ENCODE results near the gene VSTM4. TPM values are rescaled to one million over a fixed set of nuclear protein-coding genes. Genes with fewer than 3 reads are reported as not detected.

VSTM4 gene
- total and polyA plus RNA-seq, 3 donors from 2014 or later: 25.6 to 35.8 (median 26.0) TPM

GRCh38 chr10:49054753-49055152 lies 60.6 kb downstream of the VSTM4 start:
- Histone ChIP-seq H3K27ac (no peak overlapping the region), H3K9me3 (no peaks in the 10 kb centered on the region), H3K27me3 (no peaks in the 10 kb centered on the region), H3K36me3 (ENCODE audit: low read depth, missing control alignments) (no peaks in the 10 kb centered on the region), H3K4me3 (no peak overlapping the region), H3K4me1 (peaks cover 50% of the 10 kb centered on the region)
- DNase-seq: no peak
- WGBS, 2 donors: 93 to 100% methylated on average over 5 of the region's 5 CpGs
- intact Hi-C loops (cut with DNase I; ENCODE audit: low total_unique reads): no loop called here
- no peak for TF ChIP-seq POLR2A (IDR thresholded peaks at IDR 0.05)
- TF ChIP-seq, protein P1, sequence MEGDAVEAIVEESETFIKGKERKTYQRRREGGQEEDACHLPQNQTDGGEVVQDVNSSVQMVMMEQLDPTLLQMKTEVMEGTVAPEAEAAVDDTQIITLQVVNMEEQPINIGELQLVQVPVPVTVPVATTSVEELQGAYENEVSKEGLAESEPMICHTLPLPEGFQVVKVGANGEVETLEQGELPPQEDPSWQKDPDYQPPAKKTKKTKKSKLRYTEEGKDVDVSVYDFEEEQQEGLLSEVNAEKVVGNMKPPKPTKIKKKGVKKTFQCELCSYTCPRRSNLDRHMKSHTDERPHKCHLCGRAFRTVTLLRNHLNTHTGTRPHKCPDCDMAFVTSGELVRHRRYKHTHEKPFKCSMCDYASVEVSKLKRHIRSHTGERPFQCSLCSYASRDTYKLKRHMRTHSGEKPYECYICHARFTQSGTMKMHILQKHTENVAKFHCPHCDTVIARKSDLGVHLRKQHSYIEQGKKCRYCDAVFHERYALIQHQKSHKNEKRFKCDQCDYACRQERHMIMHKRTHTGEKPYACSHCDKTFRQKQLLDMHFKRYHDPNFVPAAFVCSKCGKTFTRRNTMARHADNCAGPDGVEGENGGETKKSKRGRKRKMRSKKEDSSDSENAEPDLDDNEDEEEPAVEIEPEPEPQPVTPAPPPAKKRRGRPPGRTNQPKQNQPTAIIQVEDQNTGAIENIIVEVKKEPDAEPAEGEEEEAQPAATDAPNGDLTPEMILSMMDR (IDR thresholded peaks at IDR 0.05): no peak

DNA sequence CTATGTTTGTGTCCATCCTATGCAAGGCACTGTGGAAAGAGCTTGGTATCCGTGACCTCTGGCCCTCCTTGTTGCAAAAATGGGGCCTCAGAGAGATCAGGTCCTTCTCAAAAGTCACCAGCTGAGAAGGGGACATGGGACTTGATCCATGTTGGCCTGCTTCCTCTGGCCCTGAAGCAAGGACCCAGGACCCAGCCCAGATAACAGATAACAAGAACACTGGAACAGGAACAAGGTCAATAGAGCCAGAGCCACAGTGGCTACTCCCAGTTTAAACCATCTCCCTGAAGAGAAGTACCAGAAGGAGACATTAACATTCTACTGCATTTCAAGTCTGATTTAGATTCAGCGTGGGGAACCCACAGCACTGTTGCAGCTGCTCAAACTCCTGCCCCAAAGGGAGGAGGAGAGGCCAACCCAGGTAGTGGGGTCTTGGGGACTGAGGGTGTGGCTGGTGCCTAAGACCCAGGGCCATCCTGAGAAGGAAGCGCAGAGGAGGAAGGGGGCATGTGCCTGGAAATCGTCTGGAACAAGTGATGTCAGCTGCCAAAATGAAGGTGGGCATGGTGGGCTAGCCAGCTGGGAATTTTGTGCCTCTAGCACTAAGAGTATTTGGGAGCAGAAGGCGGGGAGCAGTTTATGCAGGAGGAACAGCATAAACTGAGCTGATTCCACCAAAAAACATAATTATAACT lies 61.2 kb downstream of the VSTM4 start:
- DNase-seq: no peak
- peaks cover 50% of the 10 kb centered on the region for H3K4me1 ChIP-seq
- H3K4me3 ChIP-seq: no peak overlapping the region
- H3K9me3 ChIP-seq: no peaks in the 10 kb centered on the region
- H3K27ac ChIP-seq: no peak overlapping the region
- intact Hi-C loops (cut with DNase I; ENCODE audit: low total_unique reads): no loop called here
- no peaks in the 10 kb centered on the region for H3K36me3 ChIP-seq (ENCODE audit: low read depth, missing control alignments)
- no peaks in the 10 kb centered on the region for H3K27me3 ChIP-seq
- TF ChIP-seq, protein P1 (IDR thresholded peaks at IDR 0.05): no peak
- no peak for TF ChIP-seq POLR2A (IDR thresholded peaks at IDR 0.05)
- WGBS, 2 donors: 83 to 84% methylated on average over 5 of the region's 5 CpGs

DNA sequence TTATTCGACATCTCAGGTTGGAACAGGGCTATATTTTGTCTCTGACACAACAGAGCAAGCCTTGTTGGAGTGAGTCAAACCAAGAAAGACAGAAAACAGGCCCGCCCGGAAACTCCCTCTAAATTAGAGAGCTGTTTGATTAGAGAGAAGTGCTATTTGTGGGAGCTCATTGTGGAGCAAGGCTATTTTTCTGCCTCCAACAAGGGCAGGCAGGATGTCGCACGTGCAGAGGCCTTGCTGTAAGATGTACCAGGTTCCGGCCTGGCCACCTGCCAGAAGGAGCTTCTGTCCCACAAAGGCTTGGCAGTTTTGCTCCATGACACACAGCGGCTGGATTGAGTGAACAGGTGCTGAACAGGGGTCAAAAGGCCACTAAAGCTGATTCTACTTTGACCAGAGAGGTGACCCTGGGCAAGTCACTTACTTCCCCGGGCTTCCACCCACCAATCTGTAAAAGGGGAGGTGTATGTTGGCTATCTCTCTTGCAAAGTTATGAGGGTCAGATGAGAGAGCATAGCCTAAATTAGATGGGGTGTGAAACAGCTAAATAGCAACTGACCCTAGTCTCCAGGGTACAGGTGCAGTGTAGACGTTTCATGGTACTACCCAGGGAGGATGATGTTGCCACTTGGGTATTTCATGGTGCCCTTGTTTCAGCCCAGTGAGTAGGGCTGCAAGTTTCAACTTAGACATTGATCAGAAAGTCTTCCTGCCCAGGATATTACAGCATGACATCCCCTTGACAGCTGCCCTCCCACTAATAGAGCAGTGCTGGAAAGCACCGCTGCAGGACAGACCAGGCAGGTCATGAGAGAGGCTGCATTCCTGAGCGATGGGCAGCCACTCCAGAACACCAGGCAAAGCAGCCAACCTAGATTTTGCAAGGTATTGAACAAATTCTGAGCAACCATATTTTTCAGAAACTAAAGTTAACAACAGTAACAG lies 62.0 kb downstream of the VSTM4 start:
- 64 to 70% methylated on average over 8 to 11 of the region's 11 CpGs for WGBS, 2 donors
- H3K36me3 ChIP-seq (ENCODE audit: low read depth, missing control alignments): no peaks in the 10 kb centered on the region
- intact Hi-C loops (cut with DNase I; ENCODE audit: low total_unique reads): no loop called here
- no peaks in the 10 kb centered on the region for H3K9me3 ChIP-seq
- H3K4me3 ChIP-seq: no peak overlapping the region
- peak; percentile 79 for DNase-seq
- TF ChIP-seq POLR2A (IDR thresholded peaks at IDR 0.05): no peak
- TF ChIP-seq, protein P1 (IDR thresholded peaks at IDR 0.05): no peak
- no peak overlapping the region for H3K27ac ChIP-seq
- H3K4me1 ChIP-seq: peaks cover 44% of the 10 kb centered on the region
- no peaks in the 10 kb centered on the region for H3K27me3 ChIP-seq

- H3K4me3 ChIP-seq: no peak overlapping the region
- no peaks in the 10 kb centered on the region for H3K9me3 ChIP-seq
- H3K27me3 ChIP-seq: no peaks in the 10 kb centered on the region
- H3K4me1 ChIP-seq: peaks cover 35% of the 10 kb centered on the region
- H3K27ac ChIP-seq: no peak overlapping the region
- intact Hi-C loops (cut with DNase I; ENCODE audit: low total_unique reads): no loop called here
- no peak for DNase-seq
- TF ChIP-seq, protein P1 (IDR thresholded peaks at IDR 0.05): no peak
- no peak for TF ChIP-seq POLR2A (IDR thresholded peaks at IDR 0.05)
- 91 to 100% methylated on average over 1 of the region's 1 CpG for WGBS, 2 donors
- H3K36me3 ChIP-seq (ENCODE audit: low read depth, missing control alignments): no peaks in the 10 kb centered on the region
These were observed 63.3 kb downstream of the VSTM4 start for GRCh38 chr10:49052069-49052468.

Measured in testis (tissue), 3 donors.